Myocyte (in vitro differentiated cells): ENCODE measurements around the gene CAMK4. TPM values are rescaled to one million over a fixed set of nuclear protein-coding genes. Genes with fewer than 3 reads are reported as not detected.
"Not testable (repeated sequence)": the region's sequence is repeated elsewhere in the genome, so short reads cannot be mapped to it uniquely, and the experiment has no call there.

ENCODE experiments used
- DNase-seq: peaks from one replicate; pipeline ENCODE4 v3.0.0-alpha.2; 2012; ENCODE audit warnings: low read depth
- total RNA-seq: library from RNA; depleted of rRNA; stranded (reverse); fragments of >200 nt; gene quantifications from 2 replicates; pipeline ENCODE4 v1.2.3, GENCODE V29; 2014

CAMK4 gene
- total RNA-seq, 1 donor from 2014 or later: 0.19 TPM

- DNase-seq: no peak
Observed at GRCh38 chr5:111255169-111255568, 31.0 kb downstream of the CAMK4 start.

DNA sequence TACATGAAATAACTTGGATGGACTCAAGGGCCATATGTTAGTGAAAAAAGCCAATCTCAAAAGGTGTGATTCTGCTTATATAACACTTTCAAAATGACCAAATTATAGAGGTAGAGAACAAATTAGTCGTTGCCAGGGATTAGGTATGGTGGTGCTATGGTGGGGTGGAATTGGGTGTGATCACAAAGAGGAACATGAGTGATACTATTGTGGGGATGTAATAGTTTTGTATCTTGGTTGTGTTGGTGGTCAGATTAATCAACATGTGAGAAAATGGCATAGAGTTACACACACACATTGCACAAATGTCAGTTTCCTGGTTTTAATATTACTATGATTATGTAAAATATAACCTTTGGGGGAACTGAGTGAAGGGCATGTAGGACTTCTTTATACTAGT is 31.9 kb downstream of the CAMK4 start:
- no peak for DNase-seq

- DNase-seq: not testable (repeated sequence)
Observed at GRCh38 chr5:111257610-111258009, 33.4 kb downstream of the CAMK4 start.

DNA sequence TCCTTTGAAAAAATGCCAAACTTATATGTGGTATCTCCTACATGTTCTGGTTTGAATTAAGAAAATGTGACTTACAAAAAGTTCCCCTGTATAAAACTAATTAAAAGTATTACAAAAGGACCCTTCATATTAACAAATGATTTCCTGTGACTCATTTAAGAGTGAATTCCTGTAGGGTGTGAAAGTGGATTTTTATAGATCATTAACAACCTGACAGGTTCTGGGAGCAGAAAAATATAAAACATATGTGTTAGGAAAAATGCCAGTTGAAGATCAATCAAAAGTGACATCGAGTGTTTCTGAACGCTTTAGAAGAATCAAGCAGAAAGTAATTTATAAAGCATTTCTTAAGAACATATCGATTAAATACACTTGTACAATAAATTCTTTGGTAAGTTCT is 35.5 kb downstream of the CAMK4 start:
- no peak for DNase-seq

DNA sequence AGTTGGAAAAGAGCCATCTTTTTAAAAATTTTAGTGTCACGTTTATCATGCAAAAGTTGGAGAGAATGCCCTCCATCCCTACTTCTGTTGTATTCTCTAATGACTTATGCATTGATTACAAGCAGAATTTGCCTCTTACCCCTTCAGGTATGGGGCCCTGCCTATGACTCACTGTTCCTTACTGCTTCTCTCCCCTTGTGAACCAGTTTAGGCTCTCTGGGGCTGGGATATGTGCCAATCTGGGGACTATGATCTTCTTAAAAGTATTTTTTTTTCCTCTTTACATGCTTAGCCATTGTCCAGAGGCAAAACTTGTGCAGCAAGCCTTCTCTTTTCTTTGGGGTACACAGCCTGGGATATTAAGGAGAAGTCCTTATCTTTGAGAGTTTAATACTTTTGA is 37.4 kb downstream of the CAMK4 start:
- no peak for DNase-seq

- no peak for DNase-seq
Observed at GRCh38 chr5:111262153-111262552, 38.0 kb downstream of the CAMK4 start.

GRCh38 chr5:111262815-111263214 is 38.6 kb downstream of the CAMK4 start:
- DNase-seq: no peak

- no peak for DNase-seq
Observed at GRCh38 chr5:111266491-111266890, 42.3 kb downstream of the CAMK4 start.

DNA sequence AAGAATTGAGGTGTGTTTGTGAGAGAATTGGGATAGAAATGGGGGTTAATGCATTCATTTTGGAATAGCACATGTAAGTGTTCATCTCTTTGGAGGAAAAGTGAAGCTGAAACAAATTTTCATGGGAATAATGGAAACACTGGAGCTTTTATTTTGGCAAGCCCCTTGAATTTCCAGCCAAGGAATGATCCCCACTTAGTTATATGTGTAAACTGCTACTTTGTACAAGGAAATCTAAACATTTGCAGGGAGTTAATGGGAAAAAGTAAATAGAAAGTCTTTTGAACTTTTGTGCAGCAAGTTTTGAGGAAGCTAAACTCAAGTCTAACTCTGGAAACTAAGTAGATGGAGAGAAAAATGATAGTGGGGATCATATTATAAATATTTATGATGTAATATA is 44.1 kb downstream of the CAMK4 start:
- DNase-seq: no peak

DNA sequence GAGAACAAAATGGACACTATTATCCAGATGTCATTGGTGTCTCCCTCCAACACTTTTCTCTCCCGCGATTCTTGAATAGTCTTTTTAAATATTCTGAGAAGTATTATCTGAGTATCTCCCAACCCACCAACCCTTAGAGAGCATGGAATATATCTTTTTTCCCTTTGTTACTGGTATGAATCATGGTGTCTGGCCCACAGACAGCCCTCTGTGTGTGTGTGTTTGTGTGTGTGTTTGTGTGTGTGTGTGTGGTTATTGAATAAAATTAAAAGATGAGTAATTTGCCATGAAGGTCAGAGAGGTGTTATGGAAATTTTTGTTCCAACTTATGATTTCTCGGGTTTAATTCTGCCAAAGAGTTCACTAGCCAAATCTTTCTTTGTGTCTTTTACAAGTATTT is 47.7 kb downstream of the CAMK4 start:
- DNase-seq: no peak

GRCh38 chr5:111277061-111277460 is 52.9 kb downstream of the CAMK4 start:
- DNase-seq: peak; percentile 6

- DNase-seq: peak; percentile 36
Observed at GRCh38 chr5:111278858-111279504, 54.8 kb downstream of the CAMK4 start.

DNA sequence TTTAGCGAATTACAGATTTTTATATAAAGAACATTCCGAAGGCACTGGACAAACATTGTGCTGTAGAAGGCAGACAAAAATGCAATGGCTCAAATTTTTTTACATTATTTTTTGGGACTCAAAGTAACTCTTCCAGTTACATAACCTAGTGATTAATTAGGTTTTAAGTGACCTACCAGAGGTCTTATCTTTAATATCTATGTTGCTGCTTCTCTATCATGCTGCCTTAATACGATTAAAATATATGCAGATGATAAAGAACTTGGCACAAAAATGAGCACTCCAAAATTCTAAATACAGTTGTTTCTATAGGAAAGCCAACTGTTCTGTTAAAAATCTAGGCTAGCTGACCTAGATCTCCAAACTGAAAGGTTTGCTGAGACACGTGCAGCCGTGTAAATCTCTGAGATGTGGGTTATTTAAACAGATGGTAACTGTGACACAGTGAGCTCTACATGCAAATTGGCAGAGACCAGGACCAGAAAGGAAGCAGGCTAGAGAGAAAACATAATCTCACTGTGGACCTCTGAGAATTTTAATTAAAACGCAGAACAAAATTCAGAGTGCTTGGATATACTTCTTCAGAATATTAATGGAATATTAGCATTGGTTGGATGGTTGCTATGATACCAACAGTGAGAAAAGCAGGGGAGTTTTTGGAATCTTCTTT is 56.2 kb downstream of the CAMK4 start:
- DNase-seq: no peak

DNA sequence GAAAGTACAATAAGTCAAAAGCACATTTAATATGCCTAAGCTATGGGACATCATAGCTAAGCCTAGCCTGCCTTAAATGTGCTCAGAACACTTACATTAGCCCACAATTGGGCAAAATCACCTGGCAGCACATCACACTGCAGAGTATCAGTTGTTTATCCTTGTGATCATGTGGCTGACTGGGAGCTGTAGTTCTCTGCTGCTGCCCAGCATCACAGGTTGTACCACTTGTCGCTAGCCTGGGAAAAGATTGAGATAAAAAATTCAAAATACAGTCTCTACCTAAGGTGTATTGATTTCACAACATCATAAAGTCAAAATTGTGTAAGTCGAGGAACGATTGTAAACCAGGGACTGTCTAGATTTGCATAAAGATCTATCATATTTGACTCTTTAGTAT is 58.6 kb downstream of the CAMK4 start:
- no peak for DNase-seq

DNA sequence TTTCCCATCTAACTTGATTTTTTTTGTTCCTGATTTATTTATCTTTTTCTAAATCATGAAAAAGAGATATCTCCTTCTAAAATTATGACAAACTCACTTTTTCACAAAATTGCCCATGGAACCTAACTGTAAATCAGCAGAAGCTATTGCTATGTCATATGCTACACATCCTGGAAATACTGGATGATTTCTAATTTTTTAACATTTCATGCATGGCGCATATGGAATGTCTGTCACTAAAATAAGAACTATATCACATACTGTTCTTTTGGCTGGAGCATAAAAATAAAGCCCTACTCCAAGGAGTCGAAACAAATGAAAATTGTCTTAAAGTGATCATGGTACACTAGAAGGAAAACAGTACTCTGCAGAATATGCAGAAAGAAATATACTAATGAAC is 60.6 kb downstream of the CAMK4 start:
- DNase-seq: no peak

GRCh38 chr5:111294551-111294950 is 70.4 kb downstream of the CAMK4 start:
- DNase-seq: no peak

GRCh38 chr5:111295649-111296048 is 71.5 kb downstream of the CAMK4 start:
- DNase-seq: no peak

- DNase-seq: no peak
Observed at GRCh38 chr5:111296570-111296969, 72.4 kb downstream of the CAMK4 start.

- DNase-seq: no peak
Observed at GRCh38 chr5:111299067-111299481, 74.9 kb downstream of the CAMK4 start.

- DNase-seq: no peak
Observed at GRCh38 chr5:111299831-111300432, 75.7 kb downstream of the CAMK4 start.

- no peak for DNase-seq
Observed at GRCh38 chr5:111301264-111301663, 77.1 kb downstream of the CAMK4 start.

- DNase-seq: not testable (repeated sequence)
Observed at GRCh38 chr5:111302043-111302442, 77.9 kb downstream of the CAMK4 start.

DNA sequence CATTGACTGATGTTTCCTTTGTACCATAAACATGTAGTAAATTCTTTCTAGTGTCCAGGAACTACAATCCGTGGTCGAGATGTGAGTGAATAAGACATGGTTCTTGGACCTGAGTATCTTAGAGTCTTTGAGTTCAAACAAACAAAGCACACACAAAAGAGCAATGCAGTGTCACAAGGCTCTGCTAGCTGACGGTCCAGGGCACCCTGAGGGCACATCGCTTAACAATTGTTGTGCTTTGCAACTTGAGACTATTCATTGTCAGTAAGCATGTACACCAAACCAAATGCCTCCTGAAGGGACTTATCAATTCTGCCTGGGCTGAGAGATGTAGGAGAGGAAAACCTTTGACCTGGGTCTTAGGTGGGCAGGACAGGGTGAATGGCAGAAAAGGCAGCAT is 84.8 kb downstream of the CAMK4 start:
- DNase-seq: no peak
